GM21737 (cell line): ENCODE measurements around the gene DOCK8.

Experiments used
- ATAC-seq: cut with Tn5 transposase; IDR thresholded peaks from one replicate; pipeline ENCODE4 v1.9.1; 2021; ENCODE audit warnings: mild to moderate bottlenecking, moderate library complexity; ENCODE audit not compliant: unreplicated experiment

The DOCK8 gene

GRCh38 chr9:354453-354852 is 139.8 kb downstream of the DOCK8 start:
- ATAC-seq: no peak

GRCh38 chr9:357560-357959 is 142.9 kb downstream of the DOCK8 start:
- no peak for ATAC-seq

- no peak for ATAC-seq
Measured at GRCh38 chr9:362561-363273, 148.1 kb downstream of the DOCK8 start.

- ATAC-seq: no peak
Measured at GRCh38 chr9:363274-363612, 148.6 kb downstream of the DOCK8 start.

- no peak for ATAC-seq
Measured at GRCh38 chr9:365436-365835, 150.8 kb downstream of the DOCK8 start.

- ATAC-seq: no peak
Measured at GRCh38 chr9:366620-367019, 152.0 kb downstream of the DOCK8 start.

GRCh38 chr9:370086-370485 is 155.4 kb downstream of the DOCK8 start:
- no peak for ATAC-seq

- no peak for ATAC-seq
Measured at GRCh38 chr9:371349-371748, 156.7 kb downstream of the DOCK8 start.

GRCh38 chr9:372128-372527 is 157.5 kb downstream of the DOCK8 start:
- ATAC-seq: no peak

- no peak for ATAC-seq
Measured at GRCh38 chr9:373759-374206, 159.1 kb downstream of the DOCK8 start.

GRCh38 chr9:374736-375135 is 160.1 kb downstream of the DOCK8 start:
- ATAC-seq: no peak

GRCh38 chr9:376115-376514 is 161.4 kb downstream of the DOCK8 start:
- no peak for ATAC-seq

- ATAC-seq: no peak
Measured at GRCh38 chr9:378263-378662, 163.6 kb downstream of the DOCK8 start.

GRCh38 chr9:382383-382782 is 167.7 kb downstream of the DOCK8 start:
- no peak for ATAC-seq

GRCh38 chr9:385818-386398 is 171.2 kb downstream of the DOCK8 start:
- no peak for ATAC-seq

GRCh38 chr9:389159-389558 is 174.5 kb downstream of the DOCK8 start:
- no peak for ATAC-seq

- no peak for ATAC-seq
Measured at GRCh38 chr9:389758-390157, 175.1 kb downstream of the DOCK8 start.

- no peak for ATAC-seq
Measured at GRCh38 chr9:392077-392804, 177.6 kb downstream of the DOCK8 start.

GRCh38 chr9:394347-395052 is 179.8 kb downstream of the DOCK8 start:
- no peak for ATAC-seq

- ATAC-seq: no peak
Measured at GRCh38 chr9:396396-396795, 181.7 kb downstream of the DOCK8 start.

- no peak for ATAC-seq
Measured at GRCh38 chr9:398085-398484, 183.4 kb downstream of the DOCK8 start.

- no peak for ATAC-seq
Measured at GRCh38 chr9:401223-401622, 186.6 kb downstream of the DOCK8 start.
